ENCODE results near the gene AUTS2.

Gene AUTS2

GRCh38 chr7:70498232-70498992 lies 900.1 kb downstream of the AUTS2 start:
- DNase-seq (ENCODE audit: low read depth), result no peak

- DNase-seq (ENCODE audit: low read depth), result no peak
Observed at GRCh38 chr7:70500261-70500660, 902.0 kb downstream of the AUTS2 start.

DNA sequence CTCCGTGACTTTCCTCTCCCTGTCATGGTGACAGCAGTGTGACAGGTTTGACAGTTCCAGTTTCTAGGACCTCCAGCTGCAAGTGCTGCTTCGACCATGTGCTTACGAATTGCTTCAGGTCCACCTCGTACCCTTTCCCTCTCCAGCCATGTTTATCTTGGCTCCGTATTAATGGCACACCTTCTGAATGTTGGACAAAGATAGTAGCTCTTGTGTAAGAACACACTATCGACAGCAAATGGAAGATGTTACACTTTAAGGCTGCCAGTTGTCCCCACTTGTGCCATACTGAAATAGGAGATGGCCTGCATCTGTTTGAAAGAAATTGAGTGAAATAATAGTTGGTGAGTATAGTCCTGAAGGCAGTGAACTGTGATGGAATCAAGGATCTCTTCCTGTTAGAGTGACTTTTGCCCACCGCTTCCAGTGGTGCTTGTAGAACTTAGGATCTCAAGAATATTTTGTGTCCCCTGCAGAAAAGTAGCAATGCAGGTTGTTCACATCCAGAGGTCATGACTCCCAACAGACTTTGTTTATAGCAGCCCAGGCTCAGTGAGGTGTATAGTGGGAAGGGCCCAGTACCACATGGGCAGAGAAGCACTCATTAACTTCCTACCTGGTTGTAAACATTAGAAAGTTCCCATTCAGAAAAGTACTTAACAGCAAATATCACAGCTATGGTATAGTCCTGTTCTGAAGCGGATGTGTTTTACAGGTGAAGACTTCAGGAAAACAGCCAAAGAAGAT lies 904.0 kb downstream of the AUTS2 start:
- DNase-seq (ENCODE audit: low read depth), result no peak

GRCh38 chr7:70504254-70504653 lies 906.0 kb downstream of the AUTS2 start:
- DNase-seq (ENCODE audit: low read depth), result no peak

- DNase-seq (ENCODE audit: low read depth), result no peak
Observed at GRCh38 chr7:70505468-70505867, 907.2 kb downstream of the AUTS2 start.

- DNase-seq (ENCODE audit: low read depth), result no peak
Observed at GRCh38 chr7:70505886-70506285, 907.6 kb downstream of the AUTS2 start.

GRCh38 chr7:70506434-70506833 lies 908.2 kb downstream of the AUTS2 start:
- DNase-seq (ENCODE audit: low read depth), result no peak

GRCh38 chr7:70512144-70512543 lies 913.9 kb downstream of the AUTS2 start:
- DNase-seq (ENCODE audit: low read depth), result no peak

DNA sequence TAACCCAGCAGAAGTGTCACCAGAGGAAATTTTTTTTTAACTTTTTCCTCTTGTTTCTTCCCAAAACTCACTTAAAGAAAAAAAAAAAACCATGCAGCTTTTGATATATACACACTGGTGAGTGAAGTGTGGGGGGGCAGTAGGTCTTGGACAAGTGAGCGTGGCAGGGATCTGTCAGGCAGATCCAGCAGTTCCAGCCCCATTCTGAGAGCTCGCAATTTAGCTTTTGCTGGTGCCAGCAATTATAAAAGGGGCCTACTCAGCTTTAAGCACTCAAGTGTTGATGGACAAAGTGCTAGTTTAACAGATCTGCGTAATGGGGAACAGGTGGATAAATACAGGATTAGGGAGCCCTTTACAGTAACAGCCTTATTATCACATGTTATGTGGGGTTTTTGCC lies 914.5 kb downstream of the AUTS2 start:
- no peak for DNase-seq (ENCODE audit: low read depth)

GRCh38 chr7:70520611-70521010 lies 922.3 kb downstream of the AUTS2 start:
- DNase-seq (ENCODE audit: low read depth), result no peak

DNA sequence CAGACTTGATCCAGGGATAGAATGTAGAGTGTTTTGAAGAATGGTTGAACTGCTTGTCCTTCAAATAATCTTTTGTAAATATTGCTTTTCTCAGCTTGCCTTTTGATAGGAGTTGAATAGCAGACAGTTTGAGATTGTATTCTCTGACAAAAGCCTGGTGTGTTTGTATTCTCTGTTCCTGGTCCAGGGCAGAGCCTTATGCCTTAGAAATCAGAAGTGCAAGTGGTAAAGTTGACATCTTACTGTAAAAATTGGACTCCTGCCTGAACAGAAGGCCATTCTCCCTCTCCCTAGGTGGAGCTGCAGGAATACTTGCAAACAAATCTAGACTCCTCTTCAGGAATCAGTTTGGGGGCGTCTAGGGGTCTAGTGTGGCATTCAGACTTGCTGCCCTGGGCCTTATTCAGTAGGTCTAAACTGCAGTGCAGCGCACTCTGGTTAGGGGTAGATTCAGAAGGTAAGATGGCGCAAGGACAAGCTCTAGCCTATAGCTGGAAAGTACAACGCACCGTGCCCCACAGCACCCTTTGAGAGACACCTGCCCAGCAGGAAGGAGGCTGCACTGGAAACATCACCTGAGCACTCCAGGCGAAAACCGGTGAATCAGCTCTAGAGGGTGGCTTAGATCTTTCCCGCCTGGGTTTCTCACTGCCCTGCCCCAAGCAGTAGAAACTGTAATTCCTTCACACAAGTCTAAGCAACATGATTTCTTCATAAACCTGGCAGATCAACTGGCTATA lies 925.1 kb downstream of the AUTS2 start:
- DNase-seq (ENCODE audit: low read depth), result no peak

DNA sequence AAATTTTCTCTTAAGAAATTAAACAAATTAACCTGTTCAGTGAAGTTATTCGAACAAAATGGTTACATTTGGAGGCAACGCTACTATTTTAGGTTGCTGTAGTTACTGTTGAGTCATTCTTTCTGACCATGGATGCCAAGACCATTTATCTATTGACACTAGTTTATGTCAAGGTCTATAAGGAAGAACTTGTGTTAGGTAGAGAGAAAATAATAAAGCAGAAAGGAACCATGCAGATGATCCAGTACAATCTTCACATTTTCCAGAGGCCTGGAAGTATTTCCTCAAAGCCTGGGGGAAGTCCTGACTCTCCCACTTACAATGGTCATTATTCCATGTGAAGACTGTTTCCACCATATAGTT lies 925.7 kb downstream of the AUTS2 start:
- no peak for DNase-seq (ENCODE audit: low read depth)

GRCh38 chr7:70525991-70526390 lies 927.7 kb downstream of the AUTS2 start:
- DNase-seq (ENCODE audit: low read depth), result no peak

- no peak for DNase-seq (ENCODE audit: low read depth)
Observed at GRCh38 chr7:70527520-70528115, 929.3 kb downstream of the AUTS2 start.

GRCh38 chr7:70529436-70529835 lies 931.2 kb downstream of the AUTS2 start:
- no peak for DNase-seq (ENCODE audit: low read depth)

DNA sequence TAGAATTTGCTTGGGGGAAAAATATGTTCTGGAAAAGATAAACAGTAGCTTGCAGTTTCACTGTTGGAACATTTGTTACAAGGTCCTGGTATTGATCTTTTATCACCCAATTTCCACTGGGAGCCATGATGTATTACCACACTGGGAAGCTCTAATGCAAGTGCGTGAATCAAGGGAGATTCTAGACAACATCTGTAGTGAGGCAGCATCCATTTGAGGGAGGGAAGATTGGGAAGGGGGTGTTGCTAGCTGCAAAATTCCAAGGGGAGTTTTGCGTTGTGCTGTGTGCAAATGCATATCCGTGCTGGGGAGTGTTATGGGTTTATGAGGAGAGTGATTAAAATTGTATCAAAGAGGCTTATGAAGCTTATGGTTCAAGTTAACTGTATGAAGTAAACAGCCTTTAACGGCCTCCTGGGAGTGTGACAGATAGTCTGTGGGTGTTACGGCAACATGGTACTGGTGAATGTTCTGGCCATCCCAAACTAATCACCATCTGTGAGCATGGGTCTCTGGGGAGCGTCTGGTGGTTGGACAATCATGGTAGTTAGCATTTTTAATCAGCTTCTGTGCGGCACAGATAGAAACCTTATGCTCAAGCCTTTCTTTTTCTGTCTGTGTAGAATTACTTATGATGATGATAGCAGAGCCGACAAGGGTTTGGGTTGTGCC lies 931.8 kb downstream of the AUTS2 start:
- no peak for DNase-seq (ENCODE audit: low read depth)

DNA sequence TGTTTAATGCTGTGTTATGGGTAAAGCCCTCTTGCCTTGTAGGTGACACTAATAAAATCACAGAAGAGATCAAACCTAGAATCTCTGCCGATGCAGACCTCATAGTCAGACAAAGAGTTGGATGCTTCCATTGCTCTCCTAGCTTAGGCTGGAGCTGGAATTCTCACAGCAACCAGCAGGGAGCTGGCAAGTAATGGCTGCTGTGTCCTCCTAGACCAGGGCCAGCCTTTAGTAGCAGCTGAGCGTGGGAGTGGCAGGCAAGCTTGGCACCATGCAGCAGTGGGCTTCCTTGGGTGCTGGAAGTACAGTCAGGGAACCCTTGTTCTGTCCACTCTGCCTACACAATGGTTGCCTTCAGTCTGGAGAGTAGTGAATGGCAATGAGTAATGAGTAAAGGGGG lies 935.3 kb downstream of the AUTS2 start:
- no peak for DNase-seq (ENCODE audit: low read depth)

DNA sequence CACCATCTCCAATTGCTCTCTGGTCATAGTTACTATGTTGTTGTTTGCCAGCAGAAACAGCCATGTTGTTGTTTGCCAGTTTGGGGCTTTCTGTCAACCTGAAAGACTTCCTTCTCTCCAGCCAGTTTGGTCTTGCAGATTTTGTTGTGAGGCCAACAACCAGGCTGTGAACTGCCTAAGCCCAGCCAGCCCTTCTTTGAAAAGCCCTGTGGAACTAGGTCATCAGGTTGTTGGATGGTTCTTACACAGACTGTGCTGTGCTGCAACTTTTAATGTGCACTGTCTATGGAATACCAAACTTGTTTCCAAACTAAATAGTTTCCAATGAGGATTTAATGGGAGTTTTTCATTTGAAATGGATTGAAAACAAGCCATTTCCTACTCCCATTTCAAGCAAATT lies 940.9 kb downstream of the AUTS2 start:
- no peak for DNase-seq (ENCODE audit: low read depth)

DNA sequence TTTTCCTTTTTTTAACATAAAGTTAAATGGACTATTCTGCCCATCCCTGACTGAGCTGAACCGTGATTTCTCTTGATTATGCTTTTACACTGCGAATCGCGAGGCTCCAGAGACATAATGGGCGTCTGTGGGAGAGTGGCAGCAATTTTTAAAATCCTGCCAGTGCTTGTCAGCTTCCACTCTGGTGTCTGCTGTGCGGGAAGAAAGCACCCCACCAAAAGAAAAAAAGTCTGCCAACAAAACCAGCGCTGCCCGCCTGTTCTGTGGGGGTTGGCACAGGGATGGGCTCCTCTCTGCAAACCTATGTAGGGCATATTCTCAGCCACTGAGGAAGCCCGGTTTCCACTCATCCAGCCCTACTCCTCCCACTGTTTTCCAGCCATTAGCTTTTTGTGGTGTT lies 941.3 kb downstream of the AUTS2 start:
- DNase-seq (ENCODE audit: low read depth), result no peak

DNA sequence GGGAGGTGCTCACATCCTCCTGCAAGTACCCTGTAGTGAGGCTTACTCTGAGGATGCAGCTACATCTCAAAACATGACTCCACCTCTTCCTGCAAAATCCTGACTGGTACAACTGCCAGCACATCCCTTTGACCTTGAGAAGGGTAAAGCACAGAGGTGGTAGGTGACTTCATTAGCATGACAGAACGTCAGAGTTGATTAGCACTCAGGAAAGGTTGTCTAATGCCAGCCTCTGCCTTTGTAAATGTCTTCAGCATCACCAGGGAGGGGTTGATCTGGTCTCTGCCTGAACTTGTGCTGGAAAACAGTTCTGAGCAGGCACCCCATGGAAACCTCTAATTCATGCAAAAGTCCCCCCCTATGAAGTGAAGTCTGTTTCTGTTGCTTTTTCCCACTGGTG lies 942.4 kb downstream of the AUTS2 start:
- no peak for DNase-seq (ENCODE audit: low read depth)

- DNase-seq (ENCODE audit: low read depth), result no peak
Observed at GRCh38 chr7:70542750-70543376, 944.6 kb downstream of the AUTS2 start.

DNA sequence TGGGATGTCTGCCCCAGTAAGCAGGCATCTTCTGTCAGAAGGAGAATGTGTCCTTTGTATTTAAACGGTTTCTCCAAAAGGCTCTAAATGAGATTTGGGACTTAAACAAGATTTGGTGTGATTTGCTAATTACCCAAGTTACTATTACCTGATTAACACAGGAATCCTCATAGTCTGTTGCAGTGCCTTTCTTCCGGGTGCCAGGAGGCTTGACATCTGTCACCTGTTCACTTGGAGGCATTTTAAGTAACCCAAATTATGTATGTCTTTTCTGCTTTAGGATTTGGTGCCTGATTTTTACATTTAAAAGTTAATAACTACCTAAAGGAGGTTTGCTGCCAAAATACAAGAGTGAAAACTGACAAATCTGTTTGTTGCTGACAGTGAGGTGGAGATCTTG lies 945.7 kb downstream of the AUTS2 start:
- no peak for DNase-seq (ENCODE audit: low read depth)
